GM18498 (cell line): ENCODE data around the gene ZNF598.
"Not testable (repeated sequence)": the region's sequence is repeated elsewhere in the genome, so short reads cannot be mapped to it uniquely, and the experiment has no call there.

Experiments used
- ATAC-seq: cut with Tn5 transposase; IDR thresholded peaks from one replicate; pipeline ENCODE4 v1.9.1; 2021; ENCODE audit warnings: mild to moderate bottlenecking, moderate library complexity; ENCODE audit not compliant: unreplicated experiment

ZNF598 gene

DNA sequence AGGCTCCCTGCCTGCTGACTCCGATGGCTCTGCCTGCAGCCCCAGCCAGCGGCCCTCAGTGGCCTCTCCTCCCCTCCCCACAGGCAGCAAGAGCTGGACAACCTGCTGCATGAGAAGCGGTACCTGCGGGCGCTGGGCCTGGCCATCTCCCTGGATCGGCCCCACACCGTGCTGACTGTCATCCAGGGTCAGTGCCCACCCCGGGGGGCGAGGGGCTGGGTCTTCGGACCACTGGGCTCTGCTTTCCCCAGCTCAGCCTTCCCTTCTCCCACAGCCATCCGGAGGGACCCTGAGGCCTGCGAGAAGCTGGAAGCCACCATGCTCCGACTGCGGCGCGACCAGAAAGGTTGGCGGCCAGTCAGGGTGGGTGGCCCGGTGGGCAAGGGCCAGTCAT lies 31.7 kb downstream of the ZNF598 start:
- ATAC-seq, result no peak

DNA sequence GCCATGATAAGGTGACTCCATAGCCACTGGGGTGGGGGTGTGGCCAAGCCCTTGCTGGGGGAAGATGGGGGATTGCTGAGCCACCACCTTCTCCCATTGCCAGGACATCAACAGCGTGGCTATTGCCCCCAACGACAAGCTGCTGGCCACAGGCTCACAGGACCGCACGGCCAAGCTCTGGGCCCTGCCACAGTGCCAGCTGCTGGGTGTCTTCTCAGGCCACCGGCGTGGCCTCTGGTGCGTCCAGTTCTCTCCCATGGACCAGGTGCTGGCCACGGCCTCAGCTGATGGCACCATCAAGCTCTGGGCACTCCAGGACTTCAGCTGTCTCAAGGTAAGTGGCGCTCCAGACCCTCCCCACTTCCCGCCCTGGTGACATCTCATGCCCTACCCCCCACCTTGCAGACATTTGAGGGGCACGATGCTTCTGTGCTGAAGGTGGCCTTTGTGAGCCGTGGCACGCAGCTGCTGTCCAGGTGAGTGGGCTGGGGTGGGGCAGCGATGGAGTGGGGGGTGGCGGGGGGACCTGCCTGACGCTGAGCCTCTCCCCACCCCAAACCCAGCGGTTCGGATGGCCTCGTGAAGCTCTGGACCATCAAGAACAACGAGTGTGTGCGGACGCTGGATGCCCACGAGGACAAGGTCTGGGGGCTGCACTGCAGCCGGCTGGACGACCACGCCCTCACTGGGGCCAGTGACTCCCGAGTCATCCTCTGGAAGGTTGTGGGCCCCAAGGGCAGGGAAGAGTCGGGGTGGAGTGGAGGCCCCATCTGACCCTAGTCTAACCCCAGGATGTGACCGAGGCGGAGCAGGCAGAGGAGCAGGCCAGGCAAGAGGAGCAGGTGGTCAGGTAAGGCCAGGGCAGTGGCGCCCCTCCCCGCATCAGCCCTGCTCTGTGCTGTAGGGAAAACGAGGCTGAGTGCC lies 32.4 kb downstream of the ZNF598 start:
- ATAC-seq, result no peak

DNA sequence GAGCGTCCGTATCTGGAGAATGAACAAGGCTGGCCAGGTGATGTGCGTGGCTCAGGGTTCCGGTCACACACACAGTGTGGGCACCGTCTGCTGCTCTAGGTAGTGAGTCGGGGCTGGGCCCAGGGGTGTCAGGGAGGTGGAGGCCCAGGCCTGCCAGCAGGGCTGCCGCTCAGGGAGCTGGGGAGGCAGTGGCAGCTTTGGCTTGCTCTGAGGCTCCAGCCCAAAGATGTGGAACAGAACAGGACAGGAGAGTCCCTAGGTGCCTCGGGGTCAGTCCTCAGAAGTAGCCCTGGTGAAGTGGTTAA lies 33.5 kb downstream of the ZNF598 start:
- ATAC-seq, result no peak

DNA sequence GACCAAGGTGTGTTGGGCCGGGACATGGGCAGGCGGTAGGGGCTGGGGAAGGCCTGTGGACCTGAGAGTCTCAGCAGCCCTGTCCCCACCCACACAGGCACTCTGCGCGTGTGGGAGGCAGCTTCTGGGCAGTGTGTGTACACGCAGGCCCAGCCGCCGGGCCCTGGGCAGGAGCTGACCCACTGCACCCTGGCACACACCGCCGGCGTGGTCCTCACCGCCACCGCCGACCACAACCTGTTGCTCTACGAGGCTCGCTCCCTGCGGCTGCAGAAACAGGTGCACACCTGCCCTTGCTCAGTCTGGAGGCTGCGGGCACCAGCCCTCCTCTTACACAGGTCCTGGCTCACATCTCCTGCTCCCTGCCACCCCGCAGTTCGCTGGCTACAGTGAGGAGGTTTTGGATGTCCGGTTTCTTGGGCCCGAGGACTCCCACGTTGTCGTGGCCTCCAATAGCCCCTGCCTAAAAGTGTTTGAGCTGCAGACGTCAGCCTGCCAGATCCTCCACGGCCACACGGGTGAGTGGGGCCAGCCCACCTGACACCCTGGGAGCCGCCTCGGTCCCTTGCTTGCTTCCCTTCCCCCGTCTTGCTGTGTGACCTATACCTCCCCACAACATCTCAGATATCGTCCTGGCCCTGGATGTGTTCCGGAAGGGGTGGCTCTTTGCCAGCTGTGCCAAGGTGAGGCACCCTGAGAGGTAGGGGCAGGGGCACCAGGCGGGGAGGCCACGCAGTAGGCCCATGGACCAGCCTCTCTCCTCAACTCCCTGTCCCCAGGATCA lies 34.0 kb downstream of the ZNF598 start:
- ATAC-seq, result no peak

DNA sequence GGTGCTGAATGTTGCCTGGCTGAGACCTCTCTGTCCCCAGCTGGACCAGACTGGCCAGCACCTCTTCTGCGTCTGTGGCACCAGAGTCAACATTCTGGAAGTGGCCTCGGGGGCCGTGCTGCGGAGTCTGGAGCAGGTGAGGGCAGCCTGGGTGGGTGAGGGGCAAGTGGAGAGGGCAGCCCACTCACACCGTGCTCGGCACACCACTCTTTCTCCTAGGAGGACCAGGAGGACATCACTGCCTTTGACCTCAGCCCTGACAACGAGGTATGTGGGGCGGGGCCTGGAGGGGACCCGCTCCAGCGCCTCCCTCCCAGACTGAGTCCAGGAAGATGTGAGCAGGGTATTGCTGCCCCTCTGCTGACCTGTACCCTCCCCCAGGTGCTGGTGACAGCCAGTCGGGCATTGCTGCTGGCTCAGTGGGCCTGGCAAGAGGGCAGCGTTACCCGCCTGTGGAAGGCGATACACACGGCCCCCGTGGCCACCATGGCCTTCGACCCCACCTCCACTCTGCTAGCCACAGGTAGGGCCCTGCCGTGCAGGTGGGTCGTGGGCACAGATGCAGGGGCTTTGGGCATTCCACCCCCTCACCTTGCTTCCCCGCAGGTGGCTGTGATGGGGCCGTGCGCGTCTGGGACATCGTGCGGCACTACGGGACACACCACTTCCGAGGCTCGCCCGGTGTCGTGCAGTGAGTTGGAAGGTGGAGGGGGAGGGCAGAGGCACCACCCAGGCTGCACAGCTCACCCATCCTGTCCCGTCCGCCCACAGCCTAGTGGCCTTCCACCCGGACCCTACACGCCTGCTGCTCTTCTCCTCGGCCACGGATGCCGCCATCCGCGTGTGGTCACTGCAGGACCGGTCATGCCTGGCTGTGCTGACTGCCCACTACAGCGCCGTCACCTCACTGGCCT lies 35.2 kb downstream of the ZNF598 start:
- ATAC-seq, result no peak

DNA sequence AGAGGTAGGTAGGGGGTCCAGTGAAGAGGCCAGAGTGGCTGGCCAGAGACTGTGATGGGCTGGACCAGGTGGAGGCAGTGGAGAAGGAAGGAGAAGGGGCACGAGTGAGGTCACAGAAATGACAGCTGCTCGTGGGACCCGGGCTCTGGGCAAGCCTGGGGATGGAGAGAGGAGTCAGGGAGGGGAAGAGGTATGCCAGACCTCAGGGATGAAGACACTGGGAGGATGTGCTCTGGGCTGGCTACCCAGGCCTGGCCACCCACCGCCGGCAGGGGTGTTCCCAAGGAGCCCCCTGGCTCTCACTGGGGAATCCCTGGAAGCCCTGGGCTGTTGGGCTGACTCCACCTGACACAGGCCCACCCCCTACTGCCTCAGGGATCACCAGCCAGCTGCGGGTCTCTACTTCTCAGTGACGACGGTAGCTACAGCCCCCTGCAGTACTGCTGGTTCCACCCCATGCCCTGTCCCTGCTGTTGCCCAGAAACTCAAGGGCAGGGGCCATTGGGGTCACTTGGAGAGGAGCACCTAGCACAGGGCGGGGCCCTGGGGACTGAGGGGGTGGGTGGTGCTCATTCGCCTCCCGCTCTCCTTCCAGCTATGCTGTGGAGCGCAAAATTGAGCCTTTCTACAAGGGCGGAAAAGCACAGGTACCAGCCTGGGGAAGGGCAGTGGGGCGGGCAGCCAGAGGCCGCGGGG lies 36.0 kb downstream of the ZNF598 start:
- ATAC-seq, result no peak

DNA sequence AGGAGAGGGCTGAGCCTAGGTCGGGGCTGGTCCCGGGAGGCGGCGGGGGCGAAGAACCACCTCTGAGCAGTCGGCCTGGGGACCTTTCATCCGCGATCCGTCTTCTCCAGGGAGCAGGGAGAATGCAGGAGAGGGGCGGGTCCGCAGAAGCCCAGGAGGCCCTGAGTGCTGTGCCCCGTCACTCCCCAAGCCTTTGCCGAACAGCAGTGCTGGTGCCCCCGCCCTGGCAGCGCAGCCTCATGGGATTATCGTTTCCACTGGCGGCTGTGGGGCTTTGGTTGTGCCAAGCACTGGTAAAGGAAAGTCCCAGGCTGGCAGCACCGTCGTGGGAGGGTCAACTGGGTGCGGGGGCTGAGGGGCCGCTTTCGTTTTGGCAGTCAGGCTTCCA lies 37.1 kb downstream of the ZNF598 start:
- no peak for ATAC-seq

DNA sequence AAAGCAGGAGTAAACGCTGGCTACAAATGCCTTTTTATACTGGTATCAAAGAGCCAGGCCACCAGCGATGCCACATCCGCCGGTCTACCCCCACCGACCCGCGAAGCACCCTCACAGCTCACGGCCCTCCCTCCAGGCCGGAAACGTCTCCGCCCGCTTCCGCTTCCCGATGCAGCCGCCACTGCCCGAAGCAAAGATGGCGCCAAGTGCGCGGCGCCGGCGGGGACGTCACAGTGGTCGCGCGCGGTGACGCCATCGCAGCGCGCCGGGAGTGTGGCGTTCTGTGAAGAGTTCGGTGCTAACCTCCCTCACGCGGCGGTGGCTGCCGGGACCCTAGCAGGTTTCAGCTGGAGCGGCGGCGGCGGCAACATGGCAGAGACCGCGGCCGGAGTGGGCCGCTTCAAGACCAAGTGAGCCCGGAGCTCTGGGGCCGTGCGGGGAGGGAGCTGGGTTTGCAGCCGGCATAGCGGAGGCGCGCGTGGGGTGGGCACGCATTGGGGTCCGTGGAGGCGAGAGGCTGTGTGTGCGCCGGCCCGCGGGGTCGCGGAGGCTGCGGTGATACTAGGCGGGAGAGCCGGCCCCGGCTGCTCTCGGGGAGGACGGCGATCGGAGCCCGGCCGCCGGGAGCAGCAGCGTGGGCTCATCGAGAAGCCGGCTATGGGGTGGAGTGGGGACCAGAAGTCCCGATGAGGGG lies 37.7 kb downstream of the ZNF598 start, which contains the start of gene TBL3:
Gene TBL3 (plus strand): TSS at position 258 of the 694 bp plus-strand sequence. CDS start 112 bp downstream, at position 370.
- ATAC-seq, result peak; percentile 81

DNA sequence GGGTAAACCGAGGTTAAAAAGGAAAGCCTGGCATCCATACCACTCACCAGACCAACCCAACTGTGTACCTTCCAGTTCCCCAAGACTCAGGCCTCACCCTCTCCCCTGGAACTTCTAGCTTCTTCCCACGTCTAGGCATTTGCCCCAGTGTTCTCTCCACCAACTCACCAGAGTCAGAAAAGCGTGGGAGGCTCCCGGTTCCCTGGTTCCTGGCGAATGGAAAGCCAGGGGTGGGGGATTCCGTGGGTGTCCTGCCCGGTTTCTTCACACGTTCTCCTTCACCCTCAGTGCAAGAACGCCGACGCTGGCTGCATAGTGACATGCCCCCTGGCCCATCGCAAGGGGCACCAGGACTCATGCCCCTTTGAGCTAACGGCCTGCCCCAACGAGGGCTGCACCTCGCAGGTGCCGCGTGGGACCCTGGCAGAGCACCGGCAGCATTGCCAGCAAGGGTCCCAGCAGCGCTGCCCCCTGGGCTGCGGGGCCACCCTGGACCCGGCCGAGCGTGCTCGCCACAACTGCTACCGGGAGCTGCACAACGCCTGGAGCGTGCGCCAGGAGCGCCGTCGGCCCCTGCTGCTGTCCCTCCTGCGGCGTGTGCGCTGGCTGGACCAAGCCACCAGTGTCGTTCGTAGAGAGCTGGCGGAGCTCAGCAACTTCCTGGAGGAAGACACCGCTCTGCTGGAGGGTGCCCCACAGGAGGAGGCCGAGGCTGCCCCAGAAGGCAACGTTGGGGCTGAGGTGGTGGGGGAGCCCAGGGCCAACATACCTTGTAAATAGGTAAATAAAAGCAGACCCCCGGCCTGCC lies 41.3 kb downstream of the ZNF598 start:
- ATAC-seq, result no peak

DNA sequence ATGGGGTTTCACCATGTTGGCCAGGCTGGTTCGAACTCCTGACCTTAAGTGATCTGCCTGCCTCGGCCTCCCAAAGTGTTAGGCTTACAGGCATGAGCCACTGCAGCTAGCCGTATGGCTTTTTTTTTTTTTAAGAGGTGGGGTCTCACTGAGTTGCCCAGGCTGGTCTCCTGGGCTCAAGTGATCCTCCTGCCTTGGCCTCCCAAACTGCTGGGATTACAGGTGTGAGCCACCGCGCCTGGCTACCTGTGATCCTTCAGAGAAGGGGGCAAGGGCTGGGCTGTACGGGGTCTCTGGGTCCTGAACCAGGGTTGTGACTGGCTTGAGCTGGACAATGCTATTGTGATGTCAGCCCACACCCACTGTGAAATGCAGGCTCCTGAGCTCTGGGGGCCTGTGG lies 43.2 kb downstream of the ZNF598 start, which contains the start of gene RNF151:
Gene RNF151 (plus strand): TSS at position 397 of the 400 bp plus-strand sequence. CDS start 26 bp downstream, outside the sequence.
- ATAC-seq, result no peak

DNA sequence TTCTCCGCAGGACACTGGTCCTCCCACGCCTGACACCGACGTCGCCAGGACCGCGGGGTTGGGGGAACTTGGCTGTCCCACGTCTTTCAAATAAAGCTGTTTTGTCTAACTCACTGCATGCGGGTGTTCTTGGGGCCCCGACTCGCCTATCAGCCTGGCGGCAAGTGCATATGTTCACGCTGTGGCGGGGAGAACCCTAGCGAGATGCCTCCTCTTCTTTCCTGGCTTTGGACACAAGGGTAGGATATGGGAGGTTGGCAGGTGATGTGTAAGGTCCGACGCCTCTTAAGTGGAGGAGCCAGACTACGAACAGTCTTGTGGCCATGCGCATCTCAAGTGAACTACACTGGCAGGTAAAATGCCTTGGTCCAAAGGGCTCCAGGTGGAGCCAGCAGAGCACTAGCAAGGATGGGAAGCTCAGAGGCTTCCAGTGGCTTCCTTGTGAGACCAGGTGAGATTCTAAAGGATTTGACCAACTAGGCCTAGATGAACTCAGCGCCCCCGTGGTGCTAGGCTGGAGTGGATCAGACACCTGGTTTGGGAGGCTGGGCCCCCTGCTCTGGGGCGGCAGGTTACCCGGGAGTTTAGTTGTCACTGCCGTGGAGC lies 44.1 kb downstream of the ZNF598 start:
- no peak for ATAC-seq

DNA sequence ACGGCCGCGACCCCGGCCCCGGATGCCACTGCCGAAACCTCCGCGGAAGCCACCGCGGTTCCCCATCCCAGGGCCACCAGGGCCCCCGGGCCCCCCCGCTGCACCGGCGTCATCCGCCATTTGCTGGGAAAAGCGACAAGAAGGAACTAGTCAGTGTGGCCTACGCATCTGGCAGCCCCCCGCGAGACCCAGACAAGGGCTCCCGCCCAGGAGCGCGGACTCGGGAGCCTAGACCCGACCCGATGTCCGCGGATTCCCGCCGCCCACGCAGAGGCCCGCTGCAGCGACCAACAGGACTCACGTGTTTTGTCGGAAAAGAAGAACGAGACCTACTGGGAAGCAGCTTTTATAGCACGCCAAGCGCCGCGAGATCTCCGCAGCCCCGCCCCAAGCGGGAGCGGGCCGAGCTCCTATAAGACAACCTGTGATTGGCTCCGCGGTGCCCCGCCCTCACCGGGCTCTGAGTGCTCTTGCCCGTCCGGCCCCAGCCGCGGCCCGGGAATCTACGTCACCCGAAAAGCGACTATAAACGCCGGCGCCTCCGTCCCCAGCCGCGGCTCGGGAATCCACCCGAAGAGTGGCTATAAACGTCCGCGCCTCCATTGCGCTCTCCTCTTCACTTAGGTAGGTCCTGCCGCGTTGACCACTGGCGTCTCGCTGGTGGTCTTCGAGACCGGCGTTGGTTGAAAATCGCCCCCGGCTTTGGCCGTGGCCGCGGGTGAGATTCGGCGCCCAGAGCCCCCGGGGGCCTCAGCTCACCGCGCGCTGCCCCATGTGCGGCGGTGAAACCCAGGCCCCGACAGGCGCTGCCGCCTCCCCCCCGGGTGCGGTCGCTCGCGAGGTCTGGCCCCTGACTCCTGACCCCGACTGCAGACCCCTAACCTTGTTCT lies 44.9 kb downstream of the ZNF598 start, which contains the start of gene RPS2:
Gene RPS2 (minus strand): TSS at position 321 of the 890 bp plus-strand sequence. CDS start 201 bp downstream, at position 120.
- peak; percentile 84 for ATAC-seq

DNA sequence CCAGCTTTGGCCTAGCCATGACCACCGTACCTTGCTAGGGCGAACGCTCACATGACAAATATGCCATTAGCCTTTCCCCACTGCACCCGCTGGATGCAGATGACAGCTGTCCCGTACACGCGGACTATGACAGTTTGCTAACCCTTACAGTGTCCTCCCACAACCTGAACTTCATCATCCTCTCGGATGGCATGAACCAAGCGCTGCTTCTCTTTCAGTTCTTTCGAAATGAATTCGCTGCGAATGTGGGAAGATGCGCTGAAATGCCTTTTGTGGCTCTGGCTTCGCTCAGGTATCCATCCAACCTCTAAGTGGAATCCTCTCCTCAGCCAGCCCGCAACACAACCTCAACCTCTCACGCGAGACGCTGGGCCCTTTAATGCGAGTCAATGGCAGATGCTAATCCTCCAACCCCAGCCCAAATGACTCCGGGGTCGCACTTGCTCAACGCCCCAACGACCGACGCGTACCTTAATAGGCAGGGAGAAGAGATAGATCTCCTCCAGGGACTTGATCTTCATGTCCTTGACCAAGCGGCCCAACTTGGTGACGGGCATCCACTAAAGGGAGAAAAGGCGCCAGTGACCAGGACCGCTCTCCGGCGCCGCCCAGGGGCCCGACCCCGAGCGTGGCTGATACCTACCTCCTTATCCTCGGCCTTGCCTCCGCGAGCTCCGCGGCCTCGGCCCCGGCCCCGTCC lies 45.7 kb downstream of the ZNF598 start:
- ATAC-seq, result peak; percentile 14

DNA sequence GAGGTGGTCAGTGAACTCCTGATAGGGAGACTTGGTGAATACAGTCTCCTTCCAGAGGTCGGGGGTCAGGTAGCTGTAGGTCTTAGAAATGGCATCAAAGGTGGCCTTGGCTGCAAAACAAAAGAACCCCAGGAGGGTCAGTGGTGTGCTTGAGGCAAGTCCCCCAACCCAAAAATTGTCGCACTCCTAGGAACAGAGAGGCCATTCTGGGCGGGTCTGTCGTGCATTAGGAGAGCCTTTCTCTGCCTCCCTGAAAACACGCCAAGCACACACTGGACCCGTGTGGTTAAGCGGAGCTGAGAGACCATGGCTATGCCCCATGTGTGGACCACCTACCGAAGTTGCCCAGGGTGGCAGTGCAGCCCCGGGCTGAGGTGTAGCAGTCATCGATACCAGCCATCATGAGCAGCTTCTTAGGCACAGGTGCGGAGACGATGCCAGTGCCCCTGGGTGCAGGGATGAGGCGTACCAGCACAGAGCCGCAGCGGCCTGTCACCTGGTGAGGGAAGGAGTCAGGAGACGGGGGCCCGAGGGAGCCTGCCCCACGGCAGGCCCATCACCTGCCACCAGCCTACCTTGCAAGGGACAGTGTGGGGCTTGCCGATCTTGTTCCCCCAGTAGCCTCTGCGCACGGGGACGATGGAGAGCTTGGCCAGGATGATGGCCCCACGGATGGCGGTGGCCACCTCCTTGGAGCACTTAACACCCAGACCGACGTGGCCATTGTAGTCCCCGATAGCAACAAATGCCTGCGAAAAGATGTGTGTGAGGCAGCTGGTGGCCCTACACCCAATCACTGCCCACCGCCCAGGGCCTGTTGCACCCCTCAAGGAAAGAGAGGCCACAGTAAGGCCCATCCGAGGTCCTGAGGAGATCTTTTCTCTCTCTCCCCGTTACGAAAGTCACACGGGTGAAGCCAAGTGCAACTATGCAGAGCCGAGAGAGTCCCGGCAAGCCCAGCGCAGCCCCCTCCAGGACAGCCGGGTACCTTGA lies 47.2 kb downstream of the ZNF598 start:
- ATAC-seq, result not testable (repeated sequence)

DNA sequence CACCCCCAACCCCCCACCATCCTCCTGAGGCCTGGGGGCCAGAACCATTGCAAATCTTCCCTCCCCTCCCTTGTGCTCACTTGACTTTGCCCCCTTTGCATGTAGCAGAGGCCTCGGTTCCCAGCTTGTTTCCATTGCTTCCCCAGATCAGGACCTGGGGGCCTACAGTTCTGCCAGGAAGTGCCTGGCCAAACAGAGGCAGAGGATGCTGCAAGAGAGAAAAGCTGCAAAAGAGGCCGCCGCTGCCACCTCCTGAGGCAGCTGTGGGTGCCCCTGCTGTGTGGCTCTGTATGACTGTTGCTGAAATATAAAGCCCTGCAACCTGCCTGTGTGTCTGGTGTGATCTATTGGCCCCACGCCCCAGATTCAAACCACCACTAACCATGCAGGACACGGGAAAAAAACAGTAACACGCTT lies 48.0 kb downstream of the ZNF598 start:
- ATAC-seq, result no peak
